ENCODE results near the gene RNF32. TPM values are rescaled to one million over a fixed set of nuclear protein-coding genes. Genes with fewer than 3 reads are reported as not detected.

RNF32 gene
- total and polyA plus RNA-seq, 2 of the 13 experiments (the other 11 are each of a cell fraction or from before 2014, with no cell fraction given): not detected

DNA sequence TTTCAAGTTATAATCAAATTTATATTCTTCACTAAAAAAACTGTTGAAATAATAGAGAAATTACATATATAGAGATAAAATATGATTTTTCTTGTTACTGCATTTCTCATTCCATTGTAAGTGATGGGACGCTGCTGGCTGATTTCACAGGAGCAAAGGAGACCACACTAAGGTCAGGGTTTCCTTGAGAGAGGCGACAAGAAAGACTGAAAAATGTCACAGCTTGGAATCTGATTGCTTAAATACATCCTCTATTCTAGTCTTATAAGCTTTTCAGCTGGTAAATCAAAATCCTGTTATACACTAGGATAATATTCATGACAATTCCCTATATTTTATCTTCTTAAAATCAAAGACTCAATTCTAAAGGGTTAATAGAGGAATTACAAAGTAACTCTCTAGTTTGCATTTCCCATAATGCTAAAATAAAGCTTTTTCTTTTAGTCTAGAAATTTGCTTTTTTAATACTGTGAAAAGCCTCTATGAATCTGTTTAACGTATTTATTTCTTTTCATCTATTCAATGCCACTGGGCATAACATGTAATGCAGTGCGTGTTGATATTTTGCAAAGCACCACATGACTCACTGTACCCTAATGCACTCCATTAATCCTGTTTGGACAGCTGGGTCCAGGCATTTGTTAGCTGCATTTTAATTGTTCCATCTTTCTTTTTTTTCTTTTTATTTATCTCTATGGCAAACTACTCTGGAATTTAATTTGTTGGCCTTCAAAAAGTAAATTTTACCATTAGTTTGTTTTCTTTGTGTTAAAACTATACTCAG, 81.7 kb downstream of the RNF32 start (continued):
- TF ChIP-seq ZNF501 (CRISPR knock-in tag; IDR thresholded peaks at IDR 0.05) (no peak), ZNF382 (CRISPR knock-in tag; IDR thresholded peaks at IDR 0.05; ENCODE audit: borderline replicate concordance) (no peak), ZNF777 (CRISPR knock-in tag; IDR thresholded peaks at IDR 0.05) (no peak), ZBTB43 (CRISPR knock-in tag; conservative IDR thresholded peaks at IDR 0.05) (no peak)

- in situ Hi-C loops (cut with HindIII; ENCODE audit: extremely low pct_ligation_motif_present, low pct_unique_long_range_greater_than_20kb) (no loop called here), intact Hi-C loops (cut with micrococcal nuclease; ENCODE audit: unreplicated experiment) (no loop called here)
- no peak overlapping the region for H2AFZ ChIP-seq (ENCODE audit: low read length)
- H3K27ac ChIP-seq (ENCODE audit: extremely low read length, insufficient read depth, low read length): no peak overlapping the region
- no peak for FAIRE-seq
- ChIA-PET POLR2A (no interaction called here), CTCF (ENCODE audit: low intra/inter-chr PET ratio, low total read pairs) (no interaction called here)
- H3K27me3 ChIP-seq (ENCODE audit: control insufficient read depth in 1 of 2, insufficient read depth in 2 of 2, low read length in 2 of 2): no peaks in the 10 kb centered on the region
- BruUV-seq (replicated peaks): no TSS peak
- H3K4me2 ChIP-seq (ENCODE audit: low read depth, low read length): no peak overlapping the region
- ATAC-seq: no peak
- H3K36me3 ChIP-seq (replicated peaks in 1 of 2; ENCODE audit: control insufficient read depth in 1 of 2, insufficient read depth in 2 of 2, low read length in 2 of 2): no peaks in the 10 kb centered on the region
- 89% methylated on average over 5 of the region's 5 CpGs for WGBS (ENCODE audit: low lambda C conversion rate)
- DNase-seq (ENCODE audit: low spot score): no peak
- no peak overlapping the region for H3K9ac ChIP-seq (ENCODE audit: insufficient read depth, low read depth, low read length)
- H3K4me1 ChIP-seq (ENCODE audit: insufficient read depth, low read length): peaks cover 9% of the 10 kb centered on the region
- H3K79me2 ChIP-seq (ENCODE audit: insufficient read depth, low read length): no peaks in the 10 kb centered on the region
- H4K20me1 ChIP-seq (ENCODE audit: insufficient read depth, low read length): no peaks in the 10 kb centered on the region
- no peak overlapping the region for H3K4me3 ChIP-seq (replicated peaks in 1 of 3; ENCODE audit: insufficient read depth in 1 of 3, low read depth in 2 of 3, low read length in 3 of 3)
- no peak for TF ChIP-seq KLF13 (CRISPR knock-in tag; IDR thresholded peaks at IDR 0.05)
- no peak for TF ChIP-seq RFX1 (IDR thresholded peaks at IDR 0.05)
- no peak for TF ChIP-seq E2F1 (CRISPR knock-in tag; IDR thresholded peaks at IDR 0.05)
- TF ChIP-seq, protein P1, sequence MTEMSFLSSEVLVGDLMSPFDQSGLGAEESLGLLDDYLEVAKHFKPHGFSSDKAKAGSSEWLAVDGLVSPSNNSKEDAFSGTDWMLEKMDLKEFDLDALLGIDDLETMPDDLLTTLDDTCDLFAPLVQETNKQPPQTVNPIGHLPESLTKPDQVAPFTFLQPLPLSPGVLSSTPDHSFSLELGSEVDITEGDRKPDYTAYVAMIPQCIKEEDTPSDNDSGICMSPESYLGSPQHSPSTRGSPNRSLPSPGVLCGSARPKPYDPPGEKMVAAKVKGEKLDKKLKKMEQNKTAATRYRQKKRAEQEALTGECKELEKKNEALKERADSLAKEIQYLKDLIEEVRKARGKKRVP (CRISPR knock-in tag; IDR thresholded peaks at IDR 0.05): no peak
- no peak for TF ChIP-seq TOPORS (CRISPR knock-in tag; IDR thresholded peaks at IDR 0.05)
- no peak for TF ChIP-seq HNF4A (CRISPR knock-in tag; IDR thresholded peaks at IDR 0.05)
- no peak for TF ChIP-seq CHD4 (IDR thresholded peaks at IDR 0.05; ENCODE audit: borderline replicate concordance, low read length)
- no peak for TF ChIP-seq SMC3 (IDR thresholded peaks at IDR 0.05; ENCODE audit: low read length)
- no peak for TF ChIP-seq SRSF4 (IDR thresholded peaks at IDR 0.05; ENCODE audit: low read depth, low read length, poor library complexity, severe bottlenecking)
- TF ChIP-seq PTBP1 (IDR thresholded peaks at IDR 0.05; ENCODE audit: low read depth, low read length, poor library complexity, severe bottlenecking): no peak
- no peak for TF ChIP-seq SSRP1 (CRISPR knock-in tag; IDR thresholded peaks at IDR 0.05)
- no peak for TF ChIP-seq KAT2B (IDR thresholded peaks at IDR 0.05; ENCODE audit: borderline replicate concordance, low read depth, low read length)
- no peak for TF ChIP-seq EHMT2 (IDR thresholded peaks at IDR 0.05; ENCODE audit: borderline replicate concordance, low read depth, low read length)
- no peak for TF ChIP-seq NR3C1 (CRISPR knock-in tag; IDR thresholded peaks at IDR 0.05)
- TF ChIP-seq ZKSCAN8 (CRISPR knock-in tag; IDR thresholded peaks at IDR 0.05; ENCODE audit: borderline replicate concordance): no peak
- no peak for TF ChIP-seq ZNF160 (CRISPR knock-in tag; IDR thresholded peaks at IDR 0.05)
- no peak for TF ChIP-seq ZFP1 (CRISPR knock-in tag; IDR thresholded peaks at IDR 0.05)
- H3K9me3 ChIP-seq (ENCODE audit: low read length): no peaks in the 10 kb centered on the region
Observed at GRCh38 chr7:156725073-156725472, 84.5 kb downstream of the RNF32 start.

All from HepG2 (cell line).